HL-60 (cell line): ENCODE measurements around the gene MCM5.

ENCODE experiments used
- POLR2AphosphoS5 ChIP-seq: IDR thresholded peaks from 2 replicates; pipeline ENCODE4 v1.6.1; 2012; ENCODE audit warnings: low read depth
- SPI1 ChIP-seq: IDR thresholded peaks from 2 replicates; pipeline ENCODE4 v1.6.1; 2012; ENCODE audit warnings: low read depth, mild to moderate bottlenecking, borderline replicate concordance
- TF ChIP-seq, protein P1 (sequence below): IDR thresholded peaks from one replicate; pipeline ENCODE4 v1.5.1; 2011; ENCODE audit warnings: low read length, control low read depth, inconsistent platforms; ENCODE audit not compliant: insufficient read depth
- TF ChIP-seq, protein P2 (sequence below): IDR thresholded peaks from 2 replicates; pipeline ENCODE4 v1.6.1; 2012; ENCODE audit warnings: low read depth; ENCODE audit not compliant: insufficient replicate concordance

DNA sequence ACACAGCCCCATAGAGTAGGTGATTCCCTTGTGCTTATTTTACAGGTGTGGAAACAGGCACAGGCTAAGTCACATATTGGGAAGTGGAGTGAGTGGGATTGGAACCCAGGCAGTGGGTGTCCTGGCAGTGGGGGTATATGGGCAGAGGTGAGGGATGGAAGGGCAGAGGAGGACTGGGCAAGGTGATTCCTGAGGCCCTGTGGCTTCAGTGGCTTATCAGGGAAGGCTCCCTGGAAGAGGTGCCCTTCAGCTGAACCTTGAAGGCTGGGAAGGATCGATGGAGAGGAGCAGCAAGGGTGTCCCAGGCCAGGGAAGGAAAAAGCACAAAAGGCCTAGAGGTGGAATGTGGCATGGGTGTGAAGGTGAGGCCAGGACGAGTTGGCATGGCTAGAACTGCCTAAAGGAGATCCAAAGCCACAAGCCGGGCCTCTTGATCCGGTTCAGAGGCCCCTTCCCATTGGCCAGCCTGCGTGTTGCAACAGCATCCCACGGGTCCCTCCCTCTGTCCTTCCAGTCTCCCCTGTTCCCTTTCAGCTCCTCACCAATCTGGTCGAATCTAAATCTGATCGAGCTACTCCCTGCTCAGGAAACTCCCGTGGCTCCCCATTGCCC is 41.7 kb downstream of the MCM5 start:
- TF ChIP-seq, protein P1, sequence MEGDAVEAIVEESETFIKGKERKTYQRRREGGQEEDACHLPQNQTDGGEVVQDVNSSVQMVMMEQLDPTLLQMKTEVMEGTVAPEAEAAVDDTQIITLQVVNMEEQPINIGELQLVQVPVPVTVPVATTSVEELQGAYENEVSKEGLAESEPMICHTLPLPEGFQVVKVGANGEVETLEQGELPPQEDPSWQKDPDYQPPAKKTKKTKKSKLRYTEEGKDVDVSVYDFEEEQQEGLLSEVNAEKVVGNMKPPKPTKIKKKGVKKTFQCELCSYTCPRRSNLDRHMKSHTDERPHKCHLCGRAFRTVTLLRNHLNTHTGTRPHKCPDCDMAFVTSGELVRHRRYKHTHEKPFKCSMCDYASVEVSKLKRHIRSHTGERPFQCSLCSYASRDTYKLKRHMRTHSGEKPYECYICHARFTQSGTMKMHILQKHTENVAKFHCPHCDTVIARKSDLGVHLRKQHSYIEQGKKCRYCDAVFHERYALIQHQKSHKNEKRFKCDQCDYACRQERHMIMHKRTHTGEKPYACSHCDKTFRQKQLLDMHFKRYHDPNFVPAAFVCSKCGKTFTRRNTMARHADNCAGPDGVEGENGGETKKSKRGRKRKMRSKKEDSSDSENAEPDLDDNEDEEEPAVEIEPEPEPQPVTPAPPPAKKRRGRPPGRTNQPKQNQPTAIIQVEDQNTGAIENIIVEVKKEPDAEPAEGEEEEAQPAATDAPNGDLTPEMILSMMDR = no peak
- TF ChIP-seq POLR2AphosphoS5 = no peak
- TF ChIP-seq, protein P2, sequence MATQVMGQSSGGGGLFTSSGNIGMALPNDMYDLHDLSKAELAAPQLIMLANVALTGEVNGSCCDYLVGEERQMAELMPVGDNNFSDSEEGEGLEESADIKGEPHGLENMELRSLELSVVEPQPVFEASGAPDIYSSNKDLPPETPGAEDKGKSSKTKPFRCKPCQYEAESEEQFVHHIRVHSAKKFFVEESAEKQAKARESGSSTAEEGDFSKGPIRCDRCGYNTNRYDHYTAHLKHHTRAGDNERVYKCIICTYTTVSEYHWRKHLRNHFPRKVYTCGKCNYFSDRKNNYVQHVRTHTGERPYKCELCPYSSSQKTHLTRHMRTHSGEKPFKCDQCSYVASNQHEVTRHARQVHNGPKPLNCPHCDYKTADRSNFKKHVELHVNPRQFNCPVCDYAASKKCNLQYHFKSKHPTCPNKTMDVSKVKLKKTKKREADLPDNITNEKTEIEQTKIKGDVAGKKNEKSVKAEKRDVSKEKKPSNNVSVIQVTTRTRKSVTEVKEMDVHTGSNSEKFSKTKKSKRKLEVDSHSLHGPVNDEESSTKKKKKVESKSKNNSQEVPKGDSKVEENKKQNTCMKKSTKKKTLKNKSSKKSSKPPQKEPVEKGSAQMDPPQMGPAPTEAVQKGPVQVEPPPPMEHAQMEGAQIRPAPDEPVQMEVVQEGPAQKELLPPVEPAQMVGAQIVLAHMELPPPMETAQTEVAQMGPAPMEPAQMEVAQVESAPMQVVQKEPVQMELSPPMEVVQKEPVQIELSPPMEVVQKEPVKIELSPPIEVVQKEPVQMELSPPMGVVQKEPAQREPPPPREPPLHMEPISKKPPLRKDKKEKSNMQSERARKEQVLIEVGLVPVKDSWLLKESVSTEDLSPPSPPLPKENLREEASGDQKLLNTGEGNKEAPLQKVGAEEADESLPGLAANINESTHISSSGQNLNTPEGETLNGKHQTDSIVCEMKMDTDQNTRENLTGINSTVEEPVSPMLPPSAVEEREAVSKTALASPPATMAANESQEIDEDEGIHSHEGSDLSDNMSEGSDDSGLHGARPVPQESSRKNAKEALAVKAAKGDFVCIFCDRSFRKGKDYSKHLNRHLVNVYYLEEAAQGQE = no peak
- no peak for TF ChIP-seq SPI1
